GM12878 (cell line): ENCODE results near the gene CCDC9B. TPM values are rescaled to one million over a fixed set of nuclear protein-coding genes. Genes with fewer than 3 reads are reported as not detected.

Experiments used
- ATAC-seq: fragments of 200-7000 bp; cut with Tn5 transposase; 3 replicates; pipeline ENCODE4 v1.9.1; 2020; ENCODE audit warnings: mild to moderate bottlenecking, moderate library complexity
- BruUV-seq: library from RNA; stranded (reverse); fragments of 400-500 nt; replicated peaks from 2 replicates; lab custom pipeline; 2021; lab: Mats Ljungman, UMichigan
- CTCF ChIA-PET: fragments of 300-600 bp; sonication (Branson Sonifier 250); formaldehyde crosslinking; extraction: SDS; loops from one replicate; lab custom pipeline; 2021; ENCODE audit warnings: inconsistent platforms; lab: Yijun Ruan, JAX
- POLR2A ChIA-PET: fragments of 350-600 bp; formaldehyde crosslinking; extraction: SDS; loops from one replicate; lab custom pipeline; 2021; ENCODE audit warnings: inconsistent platforms; lab: Charles Lee
- RAD21 ChIA-PET: fragments of 300-600 bp; sonication (Branson Sonifier 250); formaldehyde crosslinking; loops from one replicate; lab custom pipeline; 2023; ENCODE audit warnings: antibody characterized with exemption; ENCODE audit not compliant: unreplicated experiment; lab: Charles Lee
- SMC1A ChIA-PET: fragments of 300-600 bp; sonication (Branson Sonifier 250); formaldehyde crosslinking; loops from one replicate; lab custom pipeline; 2023; ENCODE audit not compliant: unreplicated experiment, uncharacterized antibody; lab: Charles Lee
- DNase-seq: peaks from one replicate; pipeline ENCODE4 v3.0.0-alpha.2; 2011; ENCODE audit warnings: low read depth, low spot score
- FAIRE-seq: peaks from 3 replicates; lab custom pipeline; 2011; peaks lifted over from hg19 to GRCh38; lab: Jason Lieb, UNC
- H2AFZ ChIP-seq: 2 replicates; pipeline ENCODE4 v1.6.0; 2011; ENCODE audit warnings: low read depth, low read length, control low read depth; ENCODE audit not compliant: control insufficient read depth
- H3K27ac ChIP-seq: 2 replicates; pipeline ENCODE4 v1.5.1; 2011; ENCODE audit warnings: control low read depth; ENCODE audit not compliant: control insufficient read depth, insufficient read depth
- H3K27me3 ChIP-seq, 2 experiments: replicated peaks in 1 of 2; 2 replicates each; pipeline versions ENCODE4 v1.6.0 to v1.6.1; 2011; ENCODE audit warnings: low read length in 1 of 2; ENCODE audit not compliant: control insufficient read depth in 2 of 2, insufficient read depth in 2 of 2
- H3K36me3 ChIP-seq, 2 experiments: 2 replicates each; pipeline ENCODE4 v1.5.1; 2011; ENCODE audit warnings: low read length in 1 of 2; ENCODE audit not compliant: control insufficient read depth in 2 of 2, insufficient read depth in 2 of 2
- H3K4me1 ChIP-seq: 2 replicates; pipeline ENCODE4 v1.6.1; 2011; ENCODE audit warnings: mild to moderate bottlenecking, low read length, moderate library complexity, mixed read lengths; ENCODE audit not compliant: control insufficient read depth, insufficient read depth
- H3K4me2 ChIP-seq: 2 replicates; pipeline ENCODE4 v1.6.0; 2011; ENCODE audit warnings: control low read depth; ENCODE audit not compliant: control insufficient read depth, insufficient read depth
- H3K4me3 ChIP-seq: fragments of 200-600 bp; sonication (generic); 2 replicates; pipeline ENCODE4 v1.5.1; 2016
- H3K79me2 ChIP-seq: 2 replicates; pipeline ENCODE4 v1.6.0; 2011; ENCODE audit warnings: low read length; ENCODE audit not compliant: control insufficient read depth, insufficient read depth
- H3K9ac ChIP-seq: 2 replicates; pipeline ENCODE4 v1.8.0; 2011; ENCODE audit warnings: low read length, control low read depth, mixed read lengths; ENCODE audit not compliant: control insufficient read depth, insufficient read depth
- H3K9me3 ChIP-seq: replicated peaks from 3 replicates; pipeline ENCODE4 v1.5.1; 2011; ENCODE audit warnings: mild to moderate bottlenecking, low read length; ENCODE audit not compliant: control insufficient read depth, insufficient read depth
- H4K20me1 ChIP-seq: 2 replicates; pipeline ENCODE4 v1.6.0; 2011; ENCODE audit not compliant: control insufficient read depth, insufficient read depth
- BMI1 ChIP-seq: fragments of 450-650 bp; IDR thresholded peaks from 2 replicates; pipeline ENCODE4 v1.6.1; 2016; ENCODE audit warnings: mild to moderate bottlenecking, moderate library complexity, borderline replicate concordance
- CREB1 ChIP-seq: IDR thresholded peaks from 2 replicates; pipeline ENCODE4 v1.6.1; 2012; ENCODE audit warnings: low read depth, mild to moderate bottlenecking, inconsistent platforms
- HCFC1 ChIP-seq: fragments of 150-350 bp; IDR thresholded peaks from 2 replicates; pipeline ENCODE4 v1.6.1; 2014; ENCODE audit warnings: low read length
- SIX5 ChIP-seq: IDR thresholded peaks from 2 replicates; pipeline ENCODE4 v1.6.1; 2011; ENCODE audit warnings: mild to moderate bottlenecking, low read depth, low read length, moderate library complexity; ENCODE audit not compliant: severe bottlenecking
- SMAD5 ChIP-seq: IDR thresholded peaks from 2 replicates; pipeline ENCODE4 v1.6.1; 2016; ENCODE audit warnings: antibody characterized with exemption, low read depth
- YY1 ChIP-seq: IDR thresholded peaks from 2 replicates; pipeline ENCODE4 v1.6.1; 2011; ENCODE audit warnings: low read depth, mild to moderate bottlenecking, low read length
- WGBS: methylation state at CpG from one replicate; pipeline ENCODE4 v1.1.6; 2016; ENCODE audit warnings: low lambda C conversion rate; ENCODE audit not compliant: insufficient replicate concordance, insufficient coverage; ENCODE audit errors: missing lambda C conversion rate; 5-methylcytosine and 5-hydroxymethylcytosine counted together
- in situ Hi-C: fragments of 300-500 bp; cut with MboI; formaldehyde crosslinking; loops from 9 replicates; pipeline ENCODE4 v1.14.3; 2018; ENCODE audit warnings: mixed read lengths
- intact Hi-C: fragments of 100-400 bp; cut with micrococcal nuclease; formaldehyde crosslinking; loops from one replicate; pipeline ENCODE4 v1.14.2; 2022; ENCODE audit not compliant: unreplicated experiment
- polyA plus RNA-seq, 11 experiments: library from polyadenylated mRNA; depleted of rRNA in 4 of 11; unstranded in 6 of 11; stranded (reverse) in 5 of 11; fragments of >200 nt; fragmentation: Nextera tagmentation in 4 of 11; fragmentation: Illumina TruSeq in 1 of 11; extraction: Ambion mirVana in 4 of 11; extraction: Trizol in 1 of 11; gene quantifications; 1 replicate in 1 of 11; 2 replicates in 10 of 11; pipeline versions ENCODE4 v1.2.1 to v1.2.3, GENCODE V29; 2011 to 2016; ENCODE audit warnings: inconsistent platforms in 2 of 11, missing spikeins in 2 of 11, low read depth in 1 of 11
- total RNA-seq, 4 experiments: library from RNA; depleted of rRNA in 3 of 4; stranded (reverse); fragments of >200 nt in 3 of 4; fragmentation: Illumina TruSeq in 1 of 4; extraction: Trizol in 1 of 4; gene quantifications; 2 replicates each; pipeline versions ENCODE4 v1.2.1 to v1.2.3, GENCODE V29; 2013 to 2021
- TF ChIP-seq, protein P1 (sequence below): fragments of 150-350 bp; IDR thresholded peaks from 2 replicates; pipeline ENCODE4 v1.6.1; 2014; ENCODE audit warnings: mild to moderate bottlenecking, low read depth, low read length

CCDC9B gene
- total and polyA plus RNA-seq, 10 of the 15 experiments (the other 5 are each of a cell fraction or from before 2014, with no cell fraction given) = 0.01 to 0.08 (median 0.03) TPM; not detected in 6

DNA sequence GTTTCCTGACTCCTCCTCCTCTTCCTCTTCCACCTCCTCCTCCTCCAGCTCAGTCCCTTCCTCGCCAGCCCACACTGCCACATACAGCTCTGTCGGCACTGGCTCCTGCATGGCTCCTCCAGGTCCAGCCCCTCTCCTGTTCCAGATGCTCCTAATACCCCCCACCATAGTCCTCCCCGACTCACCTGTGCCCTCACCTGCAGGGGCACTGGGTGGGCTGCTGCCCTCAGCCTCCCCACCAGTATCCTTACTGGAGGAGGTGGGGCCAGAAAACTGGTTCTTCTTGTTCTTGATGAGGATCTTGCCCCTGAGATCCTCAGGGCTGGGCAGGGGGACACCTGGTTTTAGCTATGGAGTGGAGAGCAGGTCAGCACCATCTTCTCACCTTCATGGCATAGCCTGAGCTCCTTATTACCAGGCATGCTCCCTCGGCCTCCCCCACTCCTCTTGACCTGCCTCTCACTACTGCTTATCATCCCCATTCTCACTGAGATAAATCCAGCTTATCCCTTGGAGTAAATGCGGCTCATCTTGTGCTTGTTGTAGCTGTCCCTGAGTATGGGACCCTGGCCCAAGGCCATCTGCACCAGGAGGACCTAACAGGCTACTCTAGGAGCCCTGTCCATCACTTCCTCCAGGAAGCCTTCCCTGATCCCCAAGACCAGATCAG, 44.0 kb downstream of the CCDC9B start:
- no TSS peak for BruUV-seq

DNA sequence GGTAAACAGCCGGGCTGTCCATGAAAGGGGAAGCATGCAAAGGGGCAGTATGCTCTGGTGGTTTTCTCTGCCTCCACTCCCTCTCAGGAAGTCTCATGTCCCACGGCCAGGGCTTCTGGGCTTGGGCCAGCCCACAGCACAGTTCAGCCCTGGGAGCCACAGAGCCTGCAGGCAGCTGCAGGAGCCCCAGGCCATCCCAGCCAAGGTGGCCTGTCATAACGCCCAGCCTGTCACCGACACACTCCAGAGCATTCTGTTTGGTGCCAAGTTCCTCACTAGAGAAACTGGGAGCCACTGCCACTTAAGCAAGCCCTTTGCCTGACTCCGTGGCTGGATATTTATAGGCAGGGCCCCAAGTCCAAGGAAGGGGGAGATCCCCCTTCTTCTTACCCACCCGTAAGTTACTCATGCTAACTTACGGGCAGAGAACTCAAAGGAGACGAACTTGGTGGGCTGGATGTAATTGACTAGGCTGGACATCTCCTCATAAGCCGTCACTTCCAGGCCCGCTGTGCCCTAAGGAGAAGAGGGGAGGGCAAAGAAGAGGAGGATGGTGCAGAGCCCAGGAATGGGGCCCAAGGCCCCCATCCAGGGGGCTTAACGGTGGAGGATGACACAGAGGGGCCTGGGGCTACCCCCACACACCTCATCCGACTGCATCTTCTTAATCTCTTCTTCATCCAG, 44.7 kb downstream of the CCDC9B start:
- no peaks in the 10 kb centered on the region for H3K4me1 ChIP-seq
- ChIA-PET RAD21 (interaction anchor here (0.6 kb wide), 1 partner anchor 43 kb away, joined by 4 read pairs; no protein-coding TSS in a partner anchor), SMC1A (no interaction called here), CTCF (no interaction called here), POLR2A (no interaction called here)
- no peak for FAIRE-seq
- no peak overlapping the region for H3K4me2 ChIP-seq
- no TSS peak for BruUV-seq
- no peak overlapping the region for H2AFZ ChIP-seq
- H4K20me1 ChIP-seq = no peaks in the 10 kb centered on the region
- H3K4me3 ChIP-seq = no peak overlapping the region
- no peaks in the 10 kb centered on the region for H3K79me2 ChIP-seq
- intact Hi-C loops (no loop called here), in situ Hi-C loops (no loop called here)
- no peak overlapping the region for H3K9ac ChIP-seq
- no peak for DNase-seq
- ATAC-seq = no peak; the same call in 2 of the 3 replicates
- no peaks in the 10 kb centered on the region for H3K36me3 ChIP-seq
- no peaks in the 10 kb centered on the region; the same call in 2 of the 3 replicates for H3K9me3 ChIP-seq
- no peaks in the 10 kb centered on the region; a peak in 2 of 4 replicates for H3K27me3 ChIP-seq
- WGBS = 46% methylated on average over 12 of the region's 12 CpGs
- no peak overlapping the region for H3K27ac ChIP-seq
- TF ChIP-seq BMI1 = no peak
- no peak for TF ChIP-seq YY1
- no peak for TF ChIP-seq SMAD5
- no peak for TF ChIP-seq SIX5
- TF ChIP-seq, protein P1, sequence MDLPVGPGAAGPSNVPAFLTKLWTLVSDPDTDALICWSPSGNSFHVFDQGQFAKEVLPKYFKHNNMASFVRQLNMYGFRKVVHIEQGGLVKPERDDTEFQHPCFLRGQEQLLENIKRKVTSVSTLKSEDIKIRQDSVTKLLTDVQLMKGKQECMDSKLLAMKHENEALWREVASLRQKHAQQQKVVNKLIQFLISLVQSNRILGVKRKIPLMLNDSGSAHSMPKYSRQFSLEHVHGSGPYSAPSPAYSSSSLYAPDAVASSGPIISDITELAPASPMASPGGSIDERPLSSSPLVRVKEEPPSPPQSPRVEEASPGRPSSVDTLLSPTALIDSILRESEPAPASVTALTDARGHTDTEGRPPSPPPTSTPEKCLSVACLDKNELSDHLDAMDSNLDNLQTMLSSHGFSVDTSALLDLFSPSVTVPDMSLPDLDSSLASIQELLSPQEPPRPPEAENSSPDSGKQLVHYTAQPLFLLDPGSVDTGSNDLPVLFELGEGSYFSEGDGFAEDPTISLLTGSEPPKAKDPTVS = no peak
- TF ChIP-seq HCFC1 = no peak

More for the DNA sequence above, 44.0 kb downstream of the CCDC9B start:
- ATAC-seq (no peak), FAIRE-seq (no peak)
- Histone ChIP-seq H3K36me3 (no peaks in the 10 kb centered on the region), H4K20me1 (no peaks in the 10 kb centered on the region)
- TF ChIP-seq CREB1 = no peak
- TF ChIP-seq, all 136 proteins: peak for 0
- no peak overlapping the region for H3K4me3 ChIP-seq
- H3K4me2 ChIP-seq = no peak overlapping the region
- in situ Hi-C loops = no loop called here
- no peaks in the 10 kb centered on the region; a peak in 2 of 4 replicates for H3K27me3 ChIP-seq
- ChIA-PET RAD21 (interaction anchor here (0.6 kb wide), 1 partner anchor 42 kb away, joined by 4 read pairs; no protein-coding TSS in a partner anchor), CTCF (no interaction called here), SMC1A (interaction anchor here (0.5 kb wide), 1 partner anchor 21 kb away, joined by 3 read pairs; no protein-coding TSS in a partner anchor), POLR2A (no interaction called here)
- H3K79me2 ChIP-seq = no peaks in the 10 kb centered on the region
- no peak overlapping the region for H3K9ac ChIP-seq
- H3K4me1 ChIP-seq = no peaks in the 10 kb centered on the region
- 30% methylated on average over 4 of the region's 5 CpGs for WGBS
- no peak overlapping the region for H2AFZ ChIP-seq
- intact Hi-C loops = no loop called here
- H3K27ac ChIP-seq = no peak overlapping the region
- no peaks in the 10 kb centered on the region; the same call in 2 of the 3 replicates for H3K9me3 ChIP-seq
- DNase-seq = no peak
